Peyer's patch (tissue), 4 donors: ENCODE data around the gene RALGPS2. TPM values are rescaled to one million over a fixed set of nuclear protein-coding genes. Genes with fewer than 3 reads are reported as not detected.

Experiments used
- DNase-seq, 3 donors: peaks; one replicate each; pipeline ENCODE4 v3.0.0-alpha.2; 2017 to 2019
- H3K27ac ChIP-seq, 4 donors: fragments of 200-600 bp; sonication (generic); one replicate each; pipeline ENCODE4 v1.5.1; 2016 to 2019
- H3K27me3 ChIP-seq, 2 donors: fragments of 200-600 bp; sonication (generic); one replicate each; pipeline ENCODE4 v1.5.1; 2019
- H3K36me3 ChIP-seq, 3 donors: fragments of 200-600 bp; sonication (generic); one replicate each; pipeline ENCODE4 v1.5.1; 2016 to 2019
- H3K4me1 ChIP-seq, 4 donors: fragments of 200-600 bp; sonication (generic); one replicate each; pipeline ENCODE4 v1.5.1; 2016 to 2019
- H3K4me3 ChIP-seq, 4 donors: fragments of 200-600 bp; sonication (generic); 1 replicate in 3 of 4; 2 replicates in 1 of 4; pipeline ENCODE4 v1.5.1; 2016 to 2019; ENCODE audit warnings: mild to moderate bottlenecking in 1 of 4
- H3K9me3 ChIP-seq, 4 donors: fragments of 200-600 bp; sonication (generic); one replicate each; pipeline ENCODE4 v1.5.1; 2016 to 2019; ENCODE audit warnings: mild to moderate bottlenecking in 1 of 4
- CTCF ChIP-seq, 6 experiments: fragments of 450-650 bp in 4 of 6; fragments of 200-600 bp in 2 of 6; sonication (generic) in 1 of 6; IDR thresholded peaks; one replicate each; pipeline ENCODE4 v1.5.1; 2017 to 2019; ENCODE audit warnings: antibody characterized with exemption in 6 of 6, mild to moderate bottlenecking in 3 of 6, moderate library complexity in 1 of 6
- POLR2A ChIP-seq, 2 donors: fragments of 450-650 bp; IDR thresholded peaks; one replicate each; pipeline ENCODE4 v1.5.1; 2017; ENCODE audit warnings: antibody characterized with exemption in 2 of 2, mild to moderate bottlenecking in 2 of 2, moderate library complexity in 2 of 2
- total RNA-seq, 4 donors: library from RNA; depleted of rRNA; stranded (reverse); fragments of >200 nt; gene quantifications; one replicate each; pipeline ENCODE4 v1.1.0, GENCODE V29; 2016

The RALGPS2 gene
- total RNA-seq, 4 donors from 2014 or later = 25.8 to 102 (median 40.6) TPM

DNA sequence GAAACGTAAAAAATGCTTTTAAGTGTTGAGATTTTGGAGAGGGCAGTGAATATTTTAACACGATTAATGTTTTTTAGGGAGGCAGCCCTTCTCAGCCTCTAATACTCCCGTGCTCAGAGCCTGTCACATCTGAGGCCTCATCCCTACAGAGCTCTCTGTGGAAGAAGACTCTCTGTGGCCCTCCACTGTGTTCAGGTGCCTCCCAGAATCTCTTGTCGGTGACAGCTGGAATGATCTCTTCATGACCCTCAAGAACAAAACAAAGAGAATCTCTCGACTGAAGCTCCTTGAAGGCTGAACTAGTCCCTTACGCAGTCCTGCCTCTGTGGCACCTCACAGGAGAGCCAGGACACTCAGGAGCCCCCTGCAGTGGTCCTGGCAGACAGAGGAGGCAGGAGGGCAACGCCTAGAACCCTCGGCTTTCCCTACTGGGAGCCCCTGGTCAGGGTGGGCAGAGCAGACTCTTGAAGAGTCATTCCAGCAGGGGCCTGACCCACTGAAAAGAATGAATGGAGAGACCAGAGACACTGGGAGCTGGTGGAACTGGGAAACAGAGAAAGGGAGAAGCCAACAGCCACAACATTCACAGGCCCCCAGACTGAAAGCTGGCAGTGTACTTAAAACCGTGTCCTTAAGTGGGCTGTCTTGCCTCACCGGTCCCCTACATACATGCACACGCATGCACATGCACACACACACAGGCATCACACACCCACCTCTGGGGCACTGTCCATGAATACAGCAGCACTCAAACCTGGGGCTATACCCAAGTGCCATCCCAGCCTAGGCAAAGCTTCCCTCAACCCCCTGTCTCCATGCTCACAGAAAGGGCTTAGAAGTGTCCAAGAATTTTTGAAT, 213.3 kb downstream of the RALGPS2 start:
- TF ChIP-seq POLR2A (IDR thresholded peaks at IDR 0.05) (no peak), CTCF (IDR thresholded peaks at IDR 0.05) (no peak)
- H3K27ac ChIP-seq = peak overlapping the region; percentile 4 to 91 (median 72)
- H3K36me3 ChIP-seq = no peaks in the 10 kb centered on the region
- DNase-seq = peak in 1 of 3 donors; percentile 39
- no peak overlapping the region for H3K4me3 ChIP-seq
- peaks cover 0 to 30% (median 0%) of the 10 kb centered on the region in 4 donors for H3K4me1 ChIP-seq
- H3K27me3 ChIP-seq = no peaks in the 10 kb centered on the region
- no peaks in the 10 kb centered on the region for H3K9me3 ChIP-seq

DNA sequence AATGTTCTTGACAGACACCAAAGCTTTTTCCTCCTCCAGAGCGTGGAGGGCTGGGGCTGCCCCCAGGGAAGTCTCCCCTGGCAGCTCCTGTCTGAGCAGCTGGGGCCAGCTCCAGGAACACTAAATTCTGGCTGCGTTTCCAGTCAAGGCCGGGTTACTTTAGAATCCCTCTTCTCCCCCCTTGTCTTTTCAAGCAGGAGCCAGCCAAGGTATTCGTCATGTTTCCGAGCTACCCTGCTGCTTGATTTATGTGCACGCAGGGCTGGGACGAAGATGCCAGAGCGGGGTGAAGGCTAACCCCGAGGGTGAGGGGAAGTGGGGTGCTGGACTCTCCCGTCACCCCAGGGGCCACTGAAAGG, 213.9 kb downstream of the RALGPS2 start:
- Histone ChIP-seq H3K27me3 (no peaks in the 10 kb centered on the region), H3K27ac (peak overlapping the region; percentile 4 to 91 (median 72)), H3K36me3 (no peaks in the 10 kb centered on the region), H3K4me1 (peaks cover 0 to 25% (median 0%) of the 10 kb centered on the region in 4 donors), H3K4me3 (no peak overlapping the region), H3K9me3 (no peaks in the 10 kb centered on the region)
- TF ChIP-seq POLR2A (IDR thresholded peaks at IDR 0.05) (no peak), CTCF (IDR thresholded peaks at IDR 0.05) (no peak)
- DNase-seq = peak in 1 of 3 donors; percentile 57

DNA sequence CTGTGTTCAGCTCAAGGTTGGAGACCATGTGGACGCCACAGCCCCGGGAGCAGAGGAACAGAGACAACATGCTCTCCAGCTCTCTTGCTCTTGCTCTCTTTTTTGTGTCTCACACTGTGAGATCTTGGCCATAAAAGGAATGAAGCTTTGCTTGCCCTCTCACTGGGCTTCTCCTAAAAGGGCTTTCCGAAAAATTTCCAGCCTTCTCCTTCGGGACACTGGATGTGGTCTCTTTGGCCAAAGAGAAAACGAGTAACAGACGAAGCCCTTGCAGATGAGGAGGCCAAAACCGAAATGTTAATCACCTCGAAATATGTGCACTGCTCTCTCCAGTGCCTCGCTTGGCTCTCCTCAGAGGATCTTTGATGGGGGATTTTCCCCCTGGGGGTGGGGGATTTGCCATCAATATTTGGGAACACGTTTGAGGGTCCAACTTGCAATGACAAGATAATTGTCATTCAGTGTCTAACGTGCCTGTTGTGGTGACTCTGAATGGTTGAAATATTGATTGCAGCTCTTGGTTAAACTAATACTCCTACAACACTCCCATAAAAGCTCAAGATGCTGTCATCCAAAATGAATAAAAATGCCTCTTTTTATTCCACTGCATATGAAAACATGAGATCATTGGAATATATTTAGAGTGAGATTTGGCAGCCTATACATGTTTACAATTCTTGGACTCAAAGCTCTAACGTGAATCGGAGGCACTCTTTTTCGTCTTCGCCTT, 214.5 kb downstream of the RALGPS2 start:
- no peak for TF ChIP-seq CTCF (IDR thresholded peaks at IDR 0.05)
- no peak for TF ChIP-seq POLR2A (IDR thresholded peaks at IDR 0.05)
- Histone ChIP-seq H3K4me1 (peaks cover 0 to 20% (median 0%) of the 10 kb centered on the region in 4 donors), H3K36me3 (no peaks in the 10 kb centered on the region), H3K4me3 (no peak overlapping the region), H3K9me3 (no peaks in the 10 kb centered on the region), H3K27me3 (no peaks in the 10 kb centered on the region), H3K27ac (peak overlapping the region; percentile 4 to 91 (median 72))
- peak in 1 of 3 donors; percentile 29 for DNase-seq

- no peaks in the 10 kb centered on the region for H3K27me3 ChIP-seq
- peaks cover 0 to 13% (median 0%) of the 10 kb centered on the region in 4 donors for H3K4me1 ChIP-seq
- no peaks in the 10 kb centered on the region for H3K9me3 ChIP-seq
- peak overlapping the region in 3 of 4 donors; percentile 67 to 91 (median 77) for H3K27ac ChIP-seq
- no peak overlapping the region for H3K4me3 ChIP-seq
- no peak for TF ChIP-seq CTCF (IDR thresholded peaks at IDR 0.05)
- TF ChIP-seq POLR2A (IDR thresholded peaks at IDR 0.05) = no peak
- peak in 1 of 3 donors; percentile 41 for DNase-seq
- no peaks in the 10 kb centered on the region for H3K36me3 ChIP-seq
These were observed 215.2 kb downstream of the RALGPS2 start for GRCh38 chr1:178940068-178940765.

DNA sequence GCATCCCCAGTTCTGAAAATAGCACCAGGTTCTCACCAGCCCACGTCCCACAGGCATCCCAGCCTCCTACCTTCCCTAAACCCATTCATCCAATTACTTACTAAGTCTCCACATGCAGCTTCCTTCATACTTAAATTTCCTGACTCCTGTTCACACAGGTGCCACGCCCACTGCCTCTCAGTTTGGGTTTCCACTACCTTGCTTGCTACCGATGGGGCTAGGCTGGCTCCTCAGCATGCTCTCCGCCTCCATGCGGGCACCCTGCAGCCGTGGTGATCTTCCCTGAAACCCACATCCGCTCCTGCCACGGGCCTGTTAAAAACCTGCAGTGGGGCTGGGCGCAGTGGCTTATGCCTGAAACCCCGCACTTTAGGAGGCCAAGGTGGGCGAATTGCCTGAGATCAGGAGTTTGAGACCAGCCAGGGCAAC, 216.2 kb downstream of the RALGPS2 start:
- DNase-seq = peak in 1 of 3 donors; percentile 41
- Histone ChIP-seq H3K36me3 (no peaks in the 10 kb centered on the region), H3K27me3 (no peaks in the 10 kb centered on the region), H3K9me3 (no peaks in the 10 kb centered on the region), H3K4me3 (no peak overlapping the region), H3K4me1 (peaks cover 0 to 13% (median 0%) of the 10 kb centered on the region in 4 donors), H3K27ac (no peak overlapping the region)
- TF ChIP-seq POLR2A (IDR thresholded peaks at IDR 0.05) (no peak), CTCF (IDR thresholded peaks at IDR 0.05) (no peak)
